GM12874 (cell line): Measurements from ENCODE around the gene DUS2.

Experiments used
- CTCF ChIP-seq: IDR thresholded peaks from 2 replicates; pipeline ENCODE4 v1.5.1; 2011; ENCODE audit warnings: low read depth, mild to moderate bottlenecking, control low read depth, low read length, moderate library complexity; ENCODE audit not compliant: insufficient read depth

The DUS2 gene

DNA sequence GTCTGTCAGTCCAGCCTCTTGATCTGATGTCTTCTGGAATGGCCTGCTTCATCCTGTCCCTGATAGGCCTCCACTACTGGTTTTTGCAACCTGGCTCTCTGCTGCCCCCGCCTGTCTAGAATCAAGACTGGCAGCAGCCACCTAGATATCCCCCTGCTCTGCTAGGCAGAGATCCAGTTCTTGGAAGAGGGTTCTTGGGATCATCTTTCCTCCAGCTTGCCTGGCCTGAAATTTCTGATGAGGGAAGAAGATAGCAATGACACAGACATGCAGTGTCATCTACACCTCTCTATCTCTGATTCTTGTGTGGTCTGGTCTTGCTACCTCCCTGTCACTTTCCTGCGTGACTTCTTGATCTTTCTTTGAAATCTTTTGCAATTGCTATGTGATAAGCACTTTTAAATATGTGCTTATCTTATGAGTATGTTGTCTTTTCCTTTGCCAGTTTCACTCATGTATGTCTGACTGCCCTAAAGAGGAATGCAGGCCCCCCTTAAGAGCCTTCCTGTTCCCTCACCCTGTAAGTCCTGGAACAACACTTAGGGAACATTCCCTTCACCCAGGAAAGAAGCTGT lies 41.8 kb downstream of the DUS2 start:
- TF ChIP-seq CTCF: peak; percentile 80

DNA sequence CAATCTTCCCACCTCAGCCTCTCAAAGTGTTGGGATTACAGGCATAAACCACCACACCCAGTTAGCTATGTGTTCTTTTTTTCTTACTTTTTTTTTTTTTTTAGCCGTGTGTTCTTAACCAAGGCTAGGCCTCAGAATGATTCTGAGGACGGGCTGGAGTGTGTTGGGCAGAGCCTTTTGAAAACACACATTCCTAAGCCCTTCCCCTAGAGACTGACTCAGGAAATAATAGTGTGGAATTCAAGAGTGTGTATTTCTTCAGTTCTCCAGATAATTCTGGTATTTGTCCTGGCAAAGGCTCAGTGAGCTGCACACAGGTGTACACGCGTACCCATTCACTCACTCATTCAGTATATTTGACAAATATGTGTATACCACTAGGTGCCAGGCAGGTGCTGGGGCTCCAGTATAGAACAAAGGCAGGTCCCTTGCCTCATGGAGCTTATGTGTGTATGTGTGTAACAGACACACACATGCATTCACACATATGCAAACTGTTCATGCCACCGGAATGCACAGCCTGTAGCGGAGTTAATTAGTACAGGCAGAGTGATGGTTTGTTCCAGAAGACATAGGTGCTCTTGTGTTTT lies 42.7 kb downstream of the DUS2 start:
- no peak for TF ChIP-seq CTCF

DNA sequence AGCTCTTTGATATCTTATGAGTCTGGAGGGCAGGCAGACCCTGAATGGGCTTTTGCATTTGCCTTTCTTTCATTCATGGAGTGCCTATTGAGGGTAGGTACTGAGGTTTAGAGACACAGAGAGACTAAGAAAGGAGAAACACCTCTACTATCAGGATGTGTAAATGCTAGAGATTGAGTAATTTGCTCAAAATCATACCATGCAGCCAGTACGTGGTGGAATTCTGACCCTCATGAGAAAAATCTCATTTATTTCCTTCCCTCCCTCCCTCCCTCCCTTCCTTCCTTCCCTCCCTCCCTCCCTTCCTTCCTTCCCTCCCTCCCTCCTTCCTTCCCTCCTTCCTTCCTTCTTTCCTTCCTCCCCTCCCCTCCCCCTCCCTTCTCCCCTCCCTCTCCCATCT lies 43.7 kb downstream of the DUS2 start:
- TF ChIP-seq CTCF: no peak

- no peak for TF ChIP-seq CTCF
These were observed 45.8 kb downstream of the DUS2 start for GRCh38 chr16:68068926-68069325.

GRCh38 chr16:68069511-68070248 lies 46.6 kb downstream of the DUS2 start:
- no peak for TF ChIP-seq CTCF

DNA sequence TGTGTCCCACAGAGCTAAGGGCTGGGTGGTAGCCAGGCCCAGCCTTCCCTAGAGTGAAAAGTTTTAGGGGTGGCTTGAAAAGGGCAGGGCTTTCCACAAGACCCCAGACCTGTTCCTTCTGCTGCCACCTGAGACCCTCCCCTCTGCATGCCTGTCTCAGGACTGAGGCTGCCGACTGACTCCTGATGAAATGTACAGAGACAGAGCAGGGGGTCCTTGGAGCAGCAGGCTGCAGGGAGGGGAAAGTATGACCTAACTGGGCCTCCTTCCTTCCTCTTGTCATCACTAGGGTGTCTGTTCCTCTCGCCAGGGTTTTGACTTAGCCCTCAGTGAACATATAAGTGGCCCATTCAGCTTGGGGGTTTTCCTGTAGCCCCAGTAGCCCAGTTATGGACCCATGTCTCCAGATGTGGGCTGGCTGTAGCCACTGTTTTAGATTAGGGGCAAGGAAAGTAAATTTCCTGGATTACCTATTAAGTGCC lies 47.2 kb downstream of the DUS2 start:
- no peak for TF ChIP-seq CTCF

DNA sequence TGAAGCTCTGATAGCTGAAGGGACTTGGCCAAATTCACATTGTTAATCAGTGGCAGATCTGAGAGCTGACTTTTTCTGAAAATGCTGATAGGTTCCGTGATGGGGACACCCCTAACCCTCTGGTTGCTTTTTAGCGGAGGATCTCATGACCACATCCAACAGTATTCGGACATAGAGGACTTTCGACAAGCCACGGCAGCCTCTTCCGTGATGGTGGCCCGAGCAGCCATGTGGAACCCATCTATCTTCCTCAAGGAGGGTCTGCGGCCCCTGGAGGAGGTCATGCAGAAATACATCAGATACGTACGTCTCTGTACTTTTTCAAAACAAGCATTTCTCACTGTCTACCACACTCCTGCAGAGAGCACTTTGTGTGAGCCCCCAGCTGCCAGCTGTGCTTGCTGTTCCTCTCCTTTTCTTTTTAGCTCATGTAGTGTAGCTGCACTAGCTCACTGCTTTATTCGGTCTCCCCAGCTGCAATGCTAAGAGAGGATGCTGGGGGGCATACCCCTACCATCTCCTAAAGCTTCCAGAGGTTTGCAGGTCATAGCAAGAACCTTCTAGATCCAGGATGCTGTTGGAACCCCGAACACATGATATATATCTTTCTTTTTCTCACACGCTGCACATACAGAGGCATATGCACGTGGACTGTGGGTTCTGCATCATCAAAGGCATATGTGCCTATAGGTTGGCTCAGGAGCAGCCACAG lies 47.9 kb downstream of the DUS2 start:
- 0 out of 2 replicates have a peak, but pooled peaks have one; percentile 7 for TF ChIP-seq CTCF
